HFF-Myc (cell line): Measurements from ENCODE around the gene FOXN3.

ENCODE experiments used
- DNase-seq: peaks from one replicate; pipeline ENCODE4 v3.0.0-alpha.2; 2011; ENCODE audit warnings: low read depth; ENCODE audit errors: extremely low read depth
- H3K4me3 ChIP-seq: replicated peaks from 2 replicates; pipeline ENCODE4 v1.5.1; 2011; ENCODE audit warnings: low read depth, mild to moderate bottlenecking, control low read depth, low read length
- CTCF ChIP-seq: IDR thresholded peaks from 2 replicates; pipeline ENCODE4 v1.5.1; 2012; ENCODE audit warnings: mild to moderate bottlenecking, low read depth, low read length, control low read depth; ENCODE audit errors: missing control alignments

The FOXN3 gene

DNA sequence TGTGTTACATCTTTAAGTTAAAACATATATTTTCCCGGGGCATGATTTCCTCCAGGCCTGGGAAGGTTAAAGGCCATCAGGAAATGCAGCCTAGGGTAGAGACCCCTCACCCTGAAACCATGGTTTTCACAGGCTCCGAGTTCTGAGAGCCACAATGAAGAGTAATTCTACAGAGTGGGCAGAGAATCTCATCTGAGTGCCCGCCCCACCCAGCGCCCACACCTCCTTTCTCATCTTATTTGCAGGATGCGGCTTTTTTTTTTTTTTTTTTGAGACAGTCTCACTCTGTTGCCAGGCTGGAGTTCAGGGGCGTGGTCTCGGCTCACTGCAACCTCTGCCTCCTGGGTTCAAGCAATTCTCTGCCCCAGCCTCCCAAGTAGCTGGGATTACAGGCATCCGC lies 170.7 kb downstream of the FOXN3 start:
- no peak for DNase-seq
- no peak for TF ChIP-seq CTCF
- H3K4me3 ChIP-seq, result no peak overlapping the region

- no peak for DNase-seq
- H3K4me3 ChIP-seq, result no peak overlapping the region
- no peak for TF ChIP-seq CTCF
Observed at GRCh38 chr14:89245802-89246201, 171.2 kb downstream of the FOXN3 start.

DNA sequence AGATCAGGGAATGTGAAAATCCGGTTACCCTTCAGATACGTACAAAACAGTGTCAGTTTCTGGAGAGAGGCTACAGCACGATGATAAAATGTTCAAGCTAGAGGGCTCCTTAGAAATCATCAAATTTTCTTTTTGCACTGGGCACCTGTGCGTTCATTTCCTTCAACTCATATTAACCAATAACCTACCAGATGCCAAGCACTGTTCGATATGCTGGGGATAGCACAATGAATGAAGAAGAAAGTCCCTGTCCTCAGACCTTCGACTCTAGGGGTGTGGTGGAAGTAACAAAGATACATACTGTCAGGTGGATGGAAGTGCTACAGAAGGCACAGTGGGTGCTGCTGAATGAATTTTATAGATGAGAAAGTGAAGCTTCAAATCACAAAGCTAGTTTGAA lies 172.3 kb downstream of the FOXN3 start:
- no peak for TF ChIP-seq CTCF
- no peak overlapping the region for H3K4me3 ChIP-seq
- no peak for DNase-seq

GRCh38 chr14:89243741-89244140 lies 173.3 kb downstream of the FOXN3 start:
- no peak for TF ChIP-seq CTCF
- DNase-seq, result no peak
- no peak overlapping the region for H3K4me3 ChIP-seq

- no peak overlapping the region for H3K4me3 ChIP-seq
- DNase-seq, result no peak
- TF ChIP-seq CTCF, result no peak
Observed at GRCh38 chr14:89243286-89243685, 173.7 kb downstream of the FOXN3 start.

DNA sequence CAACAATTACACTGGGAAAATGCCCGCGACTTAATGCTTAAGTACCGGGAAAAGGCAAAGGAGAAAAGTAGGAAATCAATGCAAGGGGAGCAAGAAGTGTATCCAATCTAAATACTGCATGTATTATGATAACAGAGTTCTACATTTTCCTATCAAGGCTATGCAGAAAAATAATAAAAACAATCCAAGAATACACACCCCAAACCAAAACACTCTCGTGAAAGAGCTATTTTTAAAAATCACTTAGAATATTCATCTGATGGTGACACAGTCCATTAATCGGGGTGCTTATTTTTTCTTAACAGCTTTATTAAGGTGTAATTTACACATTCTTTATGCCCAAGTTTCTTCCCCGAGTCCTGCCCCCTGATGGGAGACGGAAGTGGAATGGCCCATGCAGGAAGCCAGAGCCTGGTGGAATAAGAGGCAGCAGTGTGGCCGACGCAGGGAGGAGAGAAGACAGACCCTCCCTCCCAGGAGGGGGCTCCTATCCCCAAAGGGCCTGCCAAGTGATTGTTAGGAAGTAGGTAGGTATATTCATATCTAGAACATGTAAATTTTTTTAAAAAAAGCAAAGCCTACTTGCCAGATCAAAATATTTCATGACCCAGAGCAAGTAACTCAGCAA lies 174.3 kb downstream of the FOXN3 start:
- no peak overlapping the region for H3K4me3 ChIP-seq
- no peak for DNase-seq
- TF ChIP-seq CTCF, result no peak

DNA sequence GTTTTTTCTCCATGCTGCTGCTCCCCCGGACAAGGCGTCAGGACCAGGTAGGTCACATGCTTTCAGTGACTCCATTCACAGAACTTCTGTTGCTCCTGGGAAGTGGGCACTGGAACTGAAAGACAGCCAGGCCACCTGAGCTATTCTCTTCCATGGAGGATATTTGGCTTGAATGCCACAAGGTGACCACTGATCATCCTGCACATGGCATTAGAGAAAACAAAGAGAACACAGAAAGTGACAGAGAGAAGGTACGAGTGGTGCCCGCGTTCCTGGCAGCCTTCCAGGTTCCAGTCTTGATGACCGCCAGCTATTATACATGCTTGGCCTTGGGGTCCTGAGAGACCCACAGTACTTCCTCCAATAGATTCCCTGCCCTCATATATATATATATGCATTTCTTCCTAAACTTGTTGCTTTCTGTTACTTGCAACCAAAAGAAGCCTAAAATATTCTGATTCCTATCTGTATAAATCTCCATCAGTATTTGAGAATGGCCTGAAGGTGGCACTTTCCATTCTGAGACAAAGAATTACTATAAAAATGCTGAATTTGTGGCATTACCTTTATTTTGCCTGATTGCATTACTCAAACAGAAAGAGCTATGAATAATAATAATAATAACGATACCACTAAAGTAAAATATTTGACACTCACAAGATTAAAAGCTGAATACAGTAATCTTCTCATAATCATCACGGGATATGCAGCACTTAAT lies 174.9 kb downstream of the FOXN3 start:
- no peak for TF ChIP-seq CTCF
- H3K4me3 ChIP-seq, result no peak overlapping the region
- no peak for DNase-seq
